ENCODE results near the gene FBXL14.

The FBXL14 gene

GRCh38 chr12:1581973-1582708, 12.2 kb downstream of the FBXL14 start:
- in situ Hi-C loops (cut with HindIII; ENCODE audit: low sequenced_read_pairs): no loop called here
- no peak for TF ChIP-seq CTCF (IDR thresholded peaks at IDR 0.05; ENCODE audit: low read depth, low read length, missing control alignments)
- no peak for DNase-seq (ENCODE audit: low read depth)
- no peak overlapping the region for H3K4me3 ChIP-seq (ENCODE audit: low read depth, low read length)

DNA sequence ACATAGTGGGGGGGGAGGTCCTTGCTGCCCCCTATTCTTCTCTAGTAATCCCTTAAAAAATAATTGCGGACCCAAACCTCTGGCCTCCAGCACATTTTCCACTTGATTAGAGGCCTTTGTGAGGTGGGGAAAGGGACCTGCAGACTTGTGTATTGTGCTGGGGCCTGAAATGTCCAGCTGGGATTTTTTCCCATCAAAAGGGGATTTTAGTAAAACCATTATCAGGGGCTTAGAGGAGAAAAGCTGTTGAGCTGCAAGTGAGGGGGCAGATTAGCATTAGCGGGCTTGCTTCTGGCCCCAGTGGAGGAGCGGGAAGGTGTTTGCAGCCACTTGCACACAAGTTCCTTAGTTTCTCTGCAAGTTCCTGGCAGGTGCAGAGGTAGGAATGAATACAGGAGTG, 13.9 kb downstream of the FBXL14 start:
- in situ Hi-C loops (cut with HindIII; ENCODE audit: low sequenced_read_pairs): no loop called here
- no peak overlapping the region for H3K4me3 ChIP-seq (ENCODE audit: low read depth, low read length)
- no peak for TF ChIP-seq CTCF (IDR thresholded peaks at IDR 0.05; ENCODE audit: low read depth, low read length, missing control alignments)
- no peak for DNase-seq (ENCODE audit: low read depth)

DNA sequence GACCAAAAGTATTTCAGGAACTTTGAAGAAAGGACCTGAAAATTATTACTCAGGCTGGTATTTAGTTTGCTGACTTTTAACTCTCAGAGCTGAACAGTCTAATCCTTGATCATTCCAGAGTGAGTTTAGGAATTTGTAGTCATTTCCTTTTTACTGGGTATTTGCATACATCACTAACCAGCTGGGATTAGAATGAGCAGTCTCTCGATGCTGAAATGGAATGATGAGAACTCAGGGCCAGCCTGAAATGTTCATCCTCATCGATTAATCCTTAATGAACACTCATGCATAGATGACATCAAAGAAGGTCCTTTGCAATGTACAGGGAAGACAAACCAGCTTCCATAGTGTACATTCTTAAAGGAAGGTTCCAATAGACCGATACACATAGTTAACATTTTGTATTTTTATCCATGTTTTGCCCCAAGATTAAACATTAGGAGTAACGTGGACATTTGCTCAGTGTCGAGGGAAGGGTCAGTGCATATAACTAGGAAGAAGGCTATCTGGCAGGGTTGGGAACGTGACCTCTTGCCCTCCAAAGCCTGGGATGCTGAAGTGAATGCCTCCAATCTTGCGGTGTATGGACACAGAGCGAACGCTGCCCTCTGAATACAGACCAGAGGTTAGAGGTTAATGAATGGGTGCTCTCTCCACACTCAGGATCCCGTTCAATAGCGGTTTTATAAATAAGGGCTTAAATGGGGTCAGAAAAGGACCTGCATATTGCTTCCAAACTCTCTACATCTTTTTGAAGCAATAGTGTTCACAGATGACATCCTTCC, 14.5 kb downstream of the FBXL14 start:
- no peak for TF ChIP-seq CTCF (IDR thresholded peaks at IDR 0.05; ENCODE audit: low read depth, low read length, missing control alignments)
- DNase-seq (ENCODE audit: low read depth): no peak
- H3K4me3 ChIP-seq (ENCODE audit: low read depth, low read length): no peak overlapping the region
- in situ Hi-C loops (cut with HindIII; ENCODE audit: low sequenced_read_pairs): no loop called here

GRCh38 chr12:1576410-1577241, 17.8 kb downstream of the FBXL14 start:
- no peak for TF ChIP-seq CTCF (IDR thresholded peaks at IDR 0.05; ENCODE audit: low read depth, low read length, missing control alignments)
- H3K4me3 ChIP-seq (ENCODE audit: low read depth, low read length): no peak overlapping the region
- in situ Hi-C loops (cut with HindIII; ENCODE audit: low sequenced_read_pairs): no loop called here
- DNase-seq (ENCODE audit: low read depth): no peak

- H3K4me3 ChIP-seq (ENCODE audit: low read depth, low read length): no peak overlapping the region
- in situ Hi-C loops (cut with HindIII; ENCODE audit: low sequenced_read_pairs): no loop called here
- no peak for TF ChIP-seq CTCF (IDR thresholded peaks at IDR 0.05; ENCODE audit: low read depth, low read length, missing control alignments)
- DNase-seq (ENCODE audit: low read depth): no peak
Observed at GRCh38 chr12:1575408-1576401, 18.7 kb downstream of the FBXL14 start.
